HUES64 (cell line): Measurements from ENCODE around the gene PPP1R13B.

Source experiments
- H3K27ac ChIP-seq: 2 replicates; pipeline ENCODE4 v1.7.0; 2013; ENCODE audit warnings: low read depth, low read length, inconsistent platforms
- H3K27me3 ChIP-seq: 2 replicates; pipeline ENCODE4 v1.6.1; 2013; ENCODE audit warnings: mild to moderate bottlenecking, low read length; ENCODE audit not compliant: insufficient read depth
- H3K36me3 ChIP-seq: 2 replicates; pipeline ENCODE4 v1.6.1; 2013; ENCODE audit warnings: mild to moderate bottlenecking, low read length; ENCODE audit not compliant: insufficient read depth
- H3K4me1 ChIP-seq: 2 replicates; pipeline ENCODE4 v1.6.1; 2013; ENCODE audit warnings: mild to moderate bottlenecking, low read length, moderate library complexity; ENCODE audit not compliant: insufficient read depth
- H3K4me3 ChIP-seq: 2 replicates; pipeline ENCODE4 v1.5.1; 2013; ENCODE audit warnings: mild to moderate bottlenecking, low read length, moderate library complexity
- H3K9ac ChIP-seq: 2 replicates; pipeline ENCODE4 v1.6.1; 2013; ENCODE audit warnings: mild to moderate bottlenecking, low read depth, low read length
- H3K9me3 ChIP-seq: 2 replicates; pipeline ENCODE4 v1.6.1; 2013; ENCODE audit warnings: low read depth, low read length; ENCODE audit not compliant: insufficient read depth
- WGBS: fragments of 150-250, 120-280 bp; methylation state at CpG from one replicate; pipeline ENCODE4 v1.1.7; 2013; ENCODE audit warnings: missing lambda C conversion rate; 5-methylcytosine and 5-hydroxymethylcytosine counted together

The PPP1R13B gene

DNA sequence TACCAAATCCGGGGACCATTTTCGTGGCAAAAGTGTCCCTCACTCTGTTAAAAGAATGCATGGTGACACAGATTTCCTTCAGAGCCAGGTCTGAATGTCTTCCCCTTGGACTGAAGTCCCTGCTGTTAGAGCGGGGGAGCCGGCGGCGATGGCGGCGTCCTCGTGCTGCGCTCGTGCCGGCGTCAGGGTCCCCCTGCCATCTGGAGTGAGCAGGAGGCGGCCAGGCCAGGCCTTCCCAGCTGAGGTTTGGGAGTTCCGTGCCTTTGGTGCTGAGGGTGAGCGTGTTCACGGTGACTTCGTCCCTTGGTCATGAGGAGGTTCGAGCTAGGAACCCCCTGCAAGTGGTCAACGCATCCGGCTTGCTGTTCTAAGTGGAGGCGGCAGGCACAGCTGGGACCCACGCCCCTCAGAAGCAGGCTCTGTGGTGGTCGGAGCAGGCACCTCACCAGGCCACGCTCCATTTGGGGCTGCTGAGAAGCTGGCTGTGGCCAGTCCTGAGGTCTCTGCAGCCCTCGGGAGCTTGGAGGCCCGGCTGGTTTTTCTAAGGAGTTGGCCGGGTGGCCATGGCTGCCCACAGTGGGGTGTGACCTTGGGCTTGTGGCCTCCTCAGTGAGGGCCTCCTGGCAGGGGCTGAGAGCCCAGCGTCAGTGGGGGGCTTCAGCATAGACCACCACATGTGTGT is 122.2 kb downstream of the PPP1R13B start:
- 94% methylated on average over 29 of the region's 29 CpGs for WGBS
- Histone ChIP-seq H3K27me3 (no peaks in the 10 kb centered on the region), H3K9me3 (no peaks in the 10 kb centered on the region), H3K9ac (peak overlapping the region; percentile 31; the same call in 1 of the 2 replicates), H3K4me1 (no peaks in the 10 kb centered on the region), H3K36me3 (peaks cover 21% of the 10 kb centered on the region), H3K27ac (no peak overlapping the region), H3K4me3 (no peak overlapping the region)

- 94% methylated on average over 20 of the region's 20 CpGs for WGBS
- no peaks in the 10 kb centered on the region for H3K27me3 ChIP-seq
- no peak overlapping the region for H3K27ac ChIP-seq
- peaks cover 11% of the 10 kb centered on the region for H3K36me3 ChIP-seq
- no peak overlapping the region for H3K4me3 ChIP-seq
- H3K4me1 ChIP-seq: no peaks in the 10 kb centered on the region
- H3K9me3 ChIP-seq: no peaks in the 10 kb centered on the region
- no peak overlapping the region; the same call in 1 of the 2 replicates for H3K9ac ChIP-seq
Observed at GRCh38 chr14:103724116-103724515, 123.3 kb downstream of the PPP1R13B start.

- H3K27ac ChIP-seq: no peak overlapping the region
- H3K4me3 ChIP-seq: no peak overlapping the region
- H3K27me3 ChIP-seq: no peaks in the 10 kb centered on the region
- peaks cover 7% of the 10 kb centered on the region; the same call in 1 of the 2 replicates for H3K36me3 ChIP-seq
- WGBS: 97% methylated on average over 7 of the region's 7 CpGs
- H3K9me3 ChIP-seq: no peaks in the 10 kb centered on the region
- no peaks in the 10 kb centered on the region for H3K4me1 ChIP-seq
- H3K9ac ChIP-seq: no peak overlapping the region; the same call in 1 of the 2 replicates
Observed at GRCh38 chr14:103723748-103724081, 123.7 kb downstream of the PPP1R13B start.

DNA sequence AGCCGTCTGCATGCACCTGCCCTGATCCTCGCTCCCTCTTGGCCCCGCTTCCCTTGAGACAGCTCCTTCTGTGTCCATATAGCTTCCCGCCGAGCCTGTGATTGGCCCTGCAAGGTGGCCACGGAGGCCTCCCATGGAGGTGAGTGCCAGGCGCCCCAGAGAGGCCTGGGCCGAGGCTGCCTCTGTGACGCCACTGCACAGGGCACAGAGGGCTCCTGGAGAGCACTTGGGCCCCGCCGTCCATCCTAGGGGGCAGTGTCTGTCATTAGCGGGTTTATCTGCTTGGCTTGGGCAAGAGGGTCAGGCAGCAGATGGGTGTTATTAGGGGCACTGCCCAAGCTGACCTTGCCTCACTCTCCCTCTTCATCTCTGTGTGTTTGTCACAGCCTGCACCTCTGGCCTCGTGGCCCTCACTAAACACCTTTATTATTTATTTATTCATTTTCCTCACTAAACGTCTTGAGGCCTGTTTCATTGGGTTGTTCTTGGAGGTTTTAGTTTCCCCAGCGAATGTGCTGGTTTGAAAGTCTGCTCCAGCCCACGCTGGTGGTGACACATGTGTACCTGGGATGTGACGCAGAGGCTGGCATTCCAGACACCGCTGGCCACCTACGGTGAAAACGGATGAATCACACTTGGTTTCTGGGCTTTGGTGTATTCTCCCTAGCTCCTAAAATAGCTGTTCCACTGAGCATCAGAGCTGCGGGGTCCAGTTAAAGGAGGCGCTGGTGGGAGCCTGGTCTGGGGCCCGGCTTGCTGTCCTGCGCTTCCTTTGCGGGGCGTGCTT is 125.8 kb downstream of the PPP1R13B start:
- 90% methylated on average over 24 of the region's 26 CpGs for WGBS
- H3K4me1 ChIP-seq: no peaks in the 10 kb centered on the region; the same call in 1 of the 2 replicates
- no peak overlapping the region for H3K9ac ChIP-seq
- H3K9me3 ChIP-seq: no peaks in the 10 kb centered on the region
- 0 out of 2 replicates have a peak, but pooled peaks cover 2% of the 10 kb centered on the region for H3K36me3 ChIP-seq
- H3K27me3 ChIP-seq: no peaks in the 10 kb centered on the region
- H3K4me3 ChIP-seq: no peak overlapping the region
- H3K27ac ChIP-seq: no peak overlapping the region

DNA sequence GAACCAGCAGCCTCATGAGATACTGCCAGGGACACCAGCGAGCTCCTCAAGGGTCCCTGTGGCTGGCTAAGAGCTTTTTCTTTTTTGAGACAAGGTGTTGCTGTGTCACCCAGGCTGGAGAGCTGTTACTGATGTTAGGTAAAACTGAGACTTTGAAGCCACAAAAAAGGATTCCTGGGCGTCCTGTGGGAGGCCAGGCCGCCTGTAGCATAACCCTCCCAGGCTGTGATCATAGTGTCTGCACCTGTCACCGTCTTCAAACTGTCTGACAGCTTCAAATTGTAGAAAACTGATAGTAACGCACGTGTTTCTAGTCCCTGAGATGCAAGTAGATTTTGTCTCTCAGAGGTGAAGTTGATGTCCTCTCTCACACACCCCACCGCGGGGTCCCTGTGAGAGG is 127.6 kb downstream of the PPP1R13B start:
- H3K4me1 ChIP-seq: no peaks in the 10 kb centered on the region; the same call in 1 of the 2 replicates

DNA sequence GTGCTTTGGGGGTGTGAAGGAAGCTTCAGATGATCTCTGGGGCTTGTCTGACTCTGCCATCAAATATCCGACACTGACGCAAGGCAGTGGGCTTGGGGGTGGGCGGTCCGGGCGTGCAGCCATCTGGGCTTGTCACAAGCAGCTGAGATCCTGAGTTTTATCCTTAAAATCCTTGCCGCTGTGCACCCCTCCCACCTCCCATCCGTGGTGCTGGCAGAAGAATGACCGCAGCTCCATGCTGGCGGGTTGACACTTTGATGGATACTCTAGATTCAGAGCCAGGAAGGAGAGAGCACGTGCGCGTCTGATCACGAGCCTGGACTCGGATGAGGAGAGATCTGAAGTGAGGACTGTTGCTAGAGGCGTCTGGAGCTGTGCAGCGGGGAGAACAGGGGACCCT is 128.8 kb downstream of the PPP1R13B start:
- no peaks in the 10 kb centered on the region for H3K9me3 ChIP-seq
- H3K27ac ChIP-seq: no peak overlapping the region
- H3K4me3 ChIP-seq: no peak overlapping the region
- 0 out of 2 replicates have a peak, but pooled peaks cover 4% of the 10 kb centered on the region for H3K36me3 ChIP-seq
- no peaks in the 10 kb centered on the region; the same call in 1 of the 2 replicates for H3K4me1 ChIP-seq
- no peaks in the 10 kb centered on the region for H3K27me3 ChIP-seq
- WGBS: 93% methylated on average over 16 of the region's 16 CpGs
- H3K9ac ChIP-seq: no peak overlapping the region

More for the DNA sequence above, 127.6 kb downstream of the PPP1R13B start:
- Histone ChIP-seq H3K27me3 (no peaks in the 10 kb centered on the region), H3K4me3 (no peak overlapping the region), H3K9me3 (no peaks in the 10 kb centered on the region), H3K9ac (no peak overlapping the region), H3K36me3 (0 out of 2 replicates have a peak, but pooled peaks cover 2% of the 10 kb centered on the region), H3K27ac (no peak overlapping the region)
- WGBS: 95% methylated on average over 8 of the region's 8 CpGs

DNA sequence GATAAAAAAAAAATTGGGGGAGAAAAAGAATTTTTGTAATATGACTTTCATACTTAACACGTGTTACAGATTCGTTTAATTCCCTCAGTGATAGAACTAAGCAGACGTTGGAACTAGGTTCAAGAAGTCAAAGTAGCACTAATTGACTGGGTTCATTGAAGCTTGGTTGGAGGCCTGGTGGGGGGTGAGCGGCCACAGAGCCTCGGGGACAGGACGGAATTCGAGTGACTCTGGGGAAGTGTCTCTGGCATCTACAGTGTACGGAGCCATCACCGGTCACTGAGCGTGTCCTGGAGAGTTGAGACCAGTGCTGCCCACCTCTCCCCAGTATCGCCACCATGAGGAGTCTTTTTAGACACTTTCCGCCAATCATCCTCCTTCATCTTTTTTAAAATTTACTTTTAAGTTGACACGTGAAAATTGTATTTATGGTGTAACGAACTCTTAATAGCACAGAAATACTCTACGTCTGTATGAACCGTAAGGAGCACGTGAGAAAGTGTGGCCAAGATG is 130.4 kb downstream of the PPP1R13B start:
- Histone ChIP-seq H3K9me3 (no peaks in the 10 kb centered on the region), H3K9ac (no peak overlapping the region), H3K36me3 (0 out of 2 replicates have a peak, but pooled peaks cover 5% of the 10 kb centered on the region), H3K4me1 (no peaks in the 10 kb centered on the region; the same call in 1 of the 2 replicates), H3K27ac (no peak overlapping the region), H3K4me3 (peak overlapping the region; percentile 77), H3K27me3 (no peaks in the 10 kb centered on the region)
- 76% methylated on average over 17 of the region's 17 CpGs for WGBS

DNA sequence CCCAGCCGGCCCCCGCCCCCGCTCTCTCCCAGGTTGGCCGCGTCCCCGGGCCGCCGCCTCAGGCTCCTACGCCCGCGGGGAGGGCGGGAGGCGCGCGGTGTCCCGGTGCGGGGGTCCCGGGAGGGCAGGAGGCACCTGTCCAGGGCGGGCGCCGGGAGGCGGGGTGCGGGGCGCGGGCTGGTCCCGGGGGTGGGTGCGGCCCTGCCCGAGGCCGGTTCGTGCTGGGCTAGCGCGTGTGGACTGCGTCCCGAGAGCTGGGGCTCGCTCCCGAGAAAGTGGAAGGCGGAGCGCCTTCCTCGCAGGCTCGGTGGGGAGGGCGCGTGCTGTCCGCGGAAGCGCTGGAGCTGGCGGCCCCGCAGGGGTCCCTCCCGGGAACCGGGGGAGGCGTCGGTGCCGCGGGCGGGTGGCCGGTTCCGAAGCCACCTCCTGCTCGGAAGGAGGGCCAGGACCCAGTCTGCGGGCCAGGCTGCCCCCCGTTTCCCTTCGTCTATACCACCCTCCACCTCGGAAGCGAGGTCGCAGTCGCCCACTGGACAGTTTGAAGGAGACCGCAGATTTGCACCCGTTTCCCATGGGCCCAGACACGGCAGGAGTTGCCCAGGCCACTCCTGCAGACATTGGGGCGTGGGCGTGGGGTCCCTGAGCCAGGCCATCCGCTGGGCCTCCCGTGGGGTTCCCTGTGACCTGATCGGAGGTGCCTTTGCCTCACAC is 131.1 kb downstream of the PPP1R13B start:
- Histone ChIP-seq H3K27ac (no peak overlapping the region), H3K4me3 (peak overlapping the region; percentile 77), H3K9ac (peak overlapping the region; percentile 73), H3K36me3 (peaks cover 6% of the 10 kb centered on the region; the same call in 1 of the 2 replicates), H3K9me3 (no peaks in the 10 kb centered on the region), H3K4me1 (peaks cover 5% of the 10 kb centered on the region; the same call in 1 of the 2 replicates), H3K27me3 (no peaks in the 10 kb centered on the region)
- 3% methylated on average over 72 of the region's 72 CpGs for WGBS

- H3K36me3 ChIP-seq: peaks cover 12% of the 10 kb centered on the region; the same call in 1 of the 2 replicates
- H3K27me3 ChIP-seq: no peaks in the 10 kb centered on the region
- no peaks in the 10 kb centered on the region for H3K9me3 ChIP-seq
- under 1% methylated on average over 121 of the region's 121 CpGs for WGBS
- peak within 1 kb of the TSS; percentile 96 for H3K9ac ChIP-seq
- H3K27ac ChIP-seq: peak within 1 kb of the TSS; percentile 82
- peak within 1 kb of the TSS; percentile 77 for H3K4me3 ChIP-seq
- peaks cover 13% of the 10 kb centered on the region; the same call in 1 of the 2 replicates for H3K4me1 ChIP-seq
Observed at GRCh38 chr14:103715052-103716000, 132.0 kb downstream of the PPP1R13B start, which contains the start of the genes XRCC3 and ZFYVE21. XRCC3 (minus strand) TSS chr14:103715451; CDS start chr14:103711087, 4,364 bp downstream. ZFYVE21 (plus strand) TSS chr14:103715810; CDS start chr14:103715842, 32 bp downstream.
